PFSK-1 (cell line): ENCODE data around the gene NCAM1.

Experiments used
- FOXP2 ChIP-seq: optimal IDR thresholded peaks from 2 replicates; pipeline ENCODE3; 2011; ENCODE audit warnings: borderline replicate concordance, control low read depth, inconsistent platforms; ENCODE audit not compliant: insufficient read depth; ENCODE audit errors: extremely low read length, extremely low read depth
- POLR2AphosphoS5 ChIP-seq: IDR thresholded peaks from 2 replicates; pipeline ENCODE4 v1.6.1; 2012; ENCODE audit warnings: low read depth, mild to moderate bottlenecking, control low read depth, low read length, moderate library complexity
- SIN3A ChIP-seq: IDR thresholded peaks from 2 replicates; pipeline ENCODE4 v1.6.1; 2012; ENCODE audit warnings: mild to moderate bottlenecking, low read length, moderate library complexity, borderline replicate concordance; ENCODE audit not compliant: insufficient read depth
- TAF1 ChIP-seq: IDR thresholded peaks from 2 replicates; pipeline ENCODE4 v1.6.1; 2012; ENCODE audit warnings: low read length, control low read depth, borderline replicate concordance; ENCODE audit not compliant: insufficient read depth
- TF ChIP-seq, protein P1 (sequence below), 2 experiments: IDR thresholded peaks; 2 replicates each; pipeline versions ENCODE4 v1.6.1 to v1.8.0; 2011 to 2012; ENCODE audit warnings: low read depth in 2 of 2, low read length in 2 of 2, control low read depth in 1 of 2, inconsistent platforms in 1 of 2, mild to moderate bottlenecking in 1 of 2, moderate library complexity in 1 of 2; ENCODE audit not compliant: insufficient read depth in 1 of 2

DNA sequence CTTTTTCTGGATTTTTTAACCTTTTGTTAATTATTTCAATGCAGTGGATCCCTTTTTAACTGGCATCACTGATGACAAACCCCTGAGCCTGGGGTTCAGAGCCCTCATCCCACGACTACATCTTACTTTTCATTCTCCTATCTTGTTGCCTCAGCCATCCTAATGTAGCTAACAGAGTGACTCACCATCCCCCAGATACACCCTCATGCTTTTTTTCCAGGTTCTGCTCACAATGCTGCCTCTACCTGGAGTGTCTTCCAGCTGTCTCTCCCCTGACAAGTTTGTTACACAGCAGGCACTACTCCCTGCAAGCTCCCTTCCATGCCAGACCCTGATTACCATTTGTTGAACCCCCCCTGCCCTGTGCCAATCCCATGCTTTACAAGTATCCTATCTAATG lies 135.4 kb downstream of the NCAM1 start:
- TF ChIP-seq, protein P1, sequence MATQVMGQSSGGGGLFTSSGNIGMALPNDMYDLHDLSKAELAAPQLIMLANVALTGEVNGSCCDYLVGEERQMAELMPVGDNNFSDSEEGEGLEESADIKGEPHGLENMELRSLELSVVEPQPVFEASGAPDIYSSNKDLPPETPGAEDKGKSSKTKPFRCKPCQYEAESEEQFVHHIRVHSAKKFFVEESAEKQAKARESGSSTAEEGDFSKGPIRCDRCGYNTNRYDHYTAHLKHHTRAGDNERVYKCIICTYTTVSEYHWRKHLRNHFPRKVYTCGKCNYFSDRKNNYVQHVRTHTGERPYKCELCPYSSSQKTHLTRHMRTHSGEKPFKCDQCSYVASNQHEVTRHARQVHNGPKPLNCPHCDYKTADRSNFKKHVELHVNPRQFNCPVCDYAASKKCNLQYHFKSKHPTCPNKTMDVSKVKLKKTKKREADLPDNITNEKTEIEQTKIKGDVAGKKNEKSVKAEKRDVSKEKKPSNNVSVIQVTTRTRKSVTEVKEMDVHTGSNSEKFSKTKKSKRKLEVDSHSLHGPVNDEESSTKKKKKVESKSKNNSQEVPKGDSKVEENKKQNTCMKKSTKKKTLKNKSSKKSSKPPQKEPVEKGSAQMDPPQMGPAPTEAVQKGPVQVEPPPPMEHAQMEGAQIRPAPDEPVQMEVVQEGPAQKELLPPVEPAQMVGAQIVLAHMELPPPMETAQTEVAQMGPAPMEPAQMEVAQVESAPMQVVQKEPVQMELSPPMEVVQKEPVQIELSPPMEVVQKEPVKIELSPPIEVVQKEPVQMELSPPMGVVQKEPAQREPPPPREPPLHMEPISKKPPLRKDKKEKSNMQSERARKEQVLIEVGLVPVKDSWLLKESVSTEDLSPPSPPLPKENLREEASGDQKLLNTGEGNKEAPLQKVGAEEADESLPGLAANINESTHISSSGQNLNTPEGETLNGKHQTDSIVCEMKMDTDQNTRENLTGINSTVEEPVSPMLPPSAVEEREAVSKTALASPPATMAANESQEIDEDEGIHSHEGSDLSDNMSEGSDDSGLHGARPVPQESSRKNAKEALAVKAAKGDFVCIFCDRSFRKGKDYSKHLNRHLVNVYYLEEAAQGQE (IDR thresholded peaks at IDR 0.05; ENCODE audit: insufficient read depth in 1 of 2, low read depth in 2 of 2, low read length in 2 of 2) = no peak
- TF ChIP-seq POLR2AphosphoS5 (no peak), TAF1 (no peak), SIN3A (no peak), FOXP2 (no peak)
